NAMALWA (cell line): Measurements from ENCODE around the gene C1orf159.

Experiments used
- DNase-seq: peaks from one replicate; pipeline ENCODE4 v3.0.0-alpha.2; 2015; ENCODE audit warnings: low spot score

Gene C1orf159

GRCh38 chr1:1053022-1053421, 62.9 kb downstream of the C1orf159 start:
- no peak for DNase-seq

DNA sequence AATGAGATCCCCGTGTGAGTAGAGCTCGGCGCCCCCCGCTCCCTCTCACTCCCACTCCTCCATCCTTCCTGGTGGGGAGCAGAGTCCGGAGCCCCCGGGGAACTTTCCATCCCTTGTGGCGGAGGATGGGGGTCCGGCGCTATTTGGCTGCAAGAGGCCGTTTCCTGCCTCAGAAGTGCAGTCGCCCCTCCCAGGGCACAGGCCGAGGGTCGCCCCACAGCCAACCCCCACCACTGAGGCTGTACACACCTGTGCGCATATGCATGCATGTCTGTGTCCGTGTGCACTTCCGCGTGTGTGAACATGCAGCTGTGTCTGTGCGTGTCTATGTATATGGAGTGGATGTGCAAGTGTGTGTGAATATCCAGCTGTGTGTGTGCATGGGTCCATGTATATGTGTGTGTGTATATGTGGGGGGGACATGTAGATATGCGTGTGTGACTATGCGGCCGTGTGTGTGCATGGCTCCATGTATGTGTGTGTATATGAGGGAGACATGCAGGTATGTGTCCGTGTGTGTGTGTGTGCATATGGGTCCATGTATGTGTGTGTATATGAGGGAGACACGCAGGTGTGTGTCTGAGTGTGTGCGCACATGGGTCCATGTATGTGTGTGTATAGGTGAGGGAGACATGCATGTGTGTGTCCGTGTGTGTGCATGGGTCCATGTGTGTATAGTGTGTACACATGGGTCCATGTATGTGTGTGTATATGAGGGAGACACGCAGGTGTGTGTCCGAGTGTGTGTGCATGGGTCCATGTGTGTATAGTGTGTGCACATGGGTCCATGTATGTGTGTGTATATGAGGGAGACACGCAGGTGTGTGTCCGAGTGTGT, 63.7 kb downstream of the C1orf159 start:
- no peak for DNase-seq

- no peak for DNase-seq
Observed at GRCh38 chr1:1051127-1051810, 64.6 kb downstream of the C1orf159 start.

DNA sequence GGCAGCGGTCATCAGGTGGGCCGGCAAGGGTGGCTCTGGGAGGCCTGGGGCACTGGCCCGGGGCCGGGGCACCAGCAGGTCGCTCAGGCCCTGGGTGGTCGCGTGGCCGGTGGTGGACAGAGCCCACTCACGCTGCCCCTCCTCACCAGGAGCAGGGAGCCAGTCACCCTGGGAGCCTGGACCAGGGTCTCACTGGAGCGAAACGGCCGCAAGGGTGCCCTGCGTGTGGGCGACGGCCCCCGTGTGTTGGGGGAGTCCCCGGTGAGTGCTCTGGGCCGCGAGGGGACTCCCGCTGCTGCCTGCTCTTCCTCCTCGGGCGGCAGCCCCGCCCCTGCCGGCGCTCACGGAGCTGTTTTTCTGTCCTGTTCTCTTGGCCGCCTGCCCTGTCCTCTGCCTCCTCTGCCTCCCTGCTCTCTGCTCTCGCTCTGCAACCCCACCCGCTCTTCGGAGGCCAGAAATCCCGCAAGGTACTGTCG, 65.3 kb downstream of the C1orf159 start:
- DNase-seq, result no peak

DNA sequence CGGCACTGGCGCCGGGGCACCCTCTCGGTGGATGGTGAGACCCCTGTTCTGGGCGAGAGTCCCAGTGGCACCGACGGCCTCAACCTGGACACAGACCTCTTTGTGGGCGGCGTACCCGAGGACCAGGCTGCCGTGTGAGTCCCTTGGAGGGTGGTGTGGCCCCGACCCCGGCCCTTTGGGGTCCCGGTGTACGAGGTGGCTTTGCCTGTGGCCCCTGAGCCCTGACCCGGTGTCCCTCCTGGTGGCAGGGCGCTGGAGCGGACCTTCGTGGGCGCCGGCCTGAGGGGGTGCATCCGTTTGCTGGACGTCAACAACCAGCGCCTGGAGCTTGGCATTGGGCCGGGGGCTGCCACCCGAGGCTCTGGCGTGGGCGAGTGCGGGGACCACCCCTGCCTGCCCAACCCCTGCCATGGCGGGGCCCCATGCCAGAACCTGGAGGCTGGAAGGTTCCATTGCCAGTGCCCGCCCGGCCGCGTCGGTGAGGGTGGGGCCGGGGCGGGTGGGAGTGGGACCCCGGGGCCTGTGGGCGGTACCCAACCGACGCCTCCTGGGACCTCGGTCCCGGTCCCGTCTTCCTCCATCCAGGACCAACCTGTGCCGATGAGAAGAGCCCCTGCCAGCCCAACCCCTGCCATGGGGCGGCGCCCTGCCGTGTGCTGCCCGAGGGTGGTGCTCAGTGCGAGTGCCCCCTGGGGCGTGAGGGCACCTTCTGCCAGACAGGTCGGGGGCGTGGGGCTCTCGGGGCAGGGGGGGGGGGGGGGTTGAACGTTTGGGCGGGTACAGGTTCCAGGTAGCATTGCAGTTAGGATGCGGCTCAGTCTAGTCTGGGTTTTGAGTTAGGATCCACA, 66.3 kb downstream of the C1orf159 start:
- no peak for DNase-seq

- no peak for DNase-seq
Observed at GRCh38 chr1:1048765-1049164, 67.1 kb downstream of the C1orf159 start.

GRCh38 chr1:1047963-1048362, 67.9 kb downstream of the C1orf159 start:
- no peak for DNase-seq

DNA sequence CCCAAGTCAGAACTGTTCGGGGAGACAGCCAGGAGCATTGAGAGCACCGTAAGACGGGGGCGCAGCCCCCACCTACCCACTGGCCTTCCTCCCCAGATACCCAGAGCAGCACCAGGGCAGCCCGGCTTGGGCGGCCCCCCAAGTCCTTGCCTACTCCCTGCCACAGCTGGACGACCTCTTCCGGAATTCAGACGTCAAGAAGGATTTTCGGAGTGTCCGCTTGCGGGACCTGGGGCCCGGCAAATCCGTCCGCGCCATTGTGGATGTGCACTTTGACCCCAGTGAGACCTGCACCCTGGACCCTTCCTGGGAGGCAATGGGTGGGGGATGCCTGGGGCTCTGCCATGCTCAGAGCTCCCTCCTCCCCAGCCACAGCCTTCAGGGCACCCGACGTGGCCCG, 68.5 kb downstream of the C1orf159 start:
- no peak for DNase-seq

- DNase-seq, result no peak
Observed at GRCh38 chr1:1046767-1047166, 69.1 kb downstream of the C1orf159 start.

DNA sequence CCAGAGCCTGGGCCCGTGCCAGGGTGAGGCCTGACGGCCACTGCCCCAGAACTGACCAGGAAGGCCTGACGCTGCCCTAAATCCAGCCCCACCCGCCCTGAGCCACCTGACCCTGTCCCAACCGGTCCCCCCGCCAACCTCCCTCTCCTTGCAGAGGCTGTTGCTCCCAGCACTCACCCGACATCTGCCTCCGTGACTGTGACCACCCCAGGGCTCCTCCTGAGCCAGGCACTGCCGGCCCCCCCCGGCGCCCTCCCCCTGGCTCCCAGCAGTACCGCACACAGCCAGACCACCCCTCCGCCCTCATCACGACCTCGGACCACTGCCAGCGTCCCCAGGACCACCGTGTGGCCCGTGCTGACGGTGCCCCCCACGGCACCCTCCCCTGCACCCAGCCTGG, 69.6 kb downstream of the C1orf159 start:
- DNase-seq, result no peak

DNA sequence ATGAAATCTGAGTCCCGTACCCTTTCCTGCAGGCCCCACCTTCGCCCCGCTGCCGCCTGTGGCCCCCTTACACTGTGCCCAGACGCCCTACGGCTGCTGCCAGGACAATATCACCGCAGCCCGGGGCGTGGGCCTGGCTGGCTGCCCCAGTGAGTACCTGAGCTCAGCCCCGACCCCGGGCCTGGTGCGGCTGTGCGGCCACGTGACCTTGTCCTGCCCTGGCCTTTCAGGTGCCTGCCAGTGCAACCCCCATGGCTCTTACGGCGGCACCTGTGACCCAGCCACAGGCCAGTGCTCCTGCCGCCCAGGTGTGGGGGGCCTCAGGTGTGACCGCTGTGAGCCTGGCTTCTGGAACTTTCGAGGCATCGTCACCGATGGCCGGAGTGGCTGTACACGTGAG, 70.8 kb downstream of the C1orf159 start:
- DNase-seq, result no peak

GRCh38 chr1:1044455-1045078, 71.3 kb downstream of the C1orf159 start:
- no peak for DNase-seq

- DNase-seq, result no peak
Observed at GRCh38 chr1:1043921-1044320, 72.0 kb downstream of the C1orf159 start.

DNA sequence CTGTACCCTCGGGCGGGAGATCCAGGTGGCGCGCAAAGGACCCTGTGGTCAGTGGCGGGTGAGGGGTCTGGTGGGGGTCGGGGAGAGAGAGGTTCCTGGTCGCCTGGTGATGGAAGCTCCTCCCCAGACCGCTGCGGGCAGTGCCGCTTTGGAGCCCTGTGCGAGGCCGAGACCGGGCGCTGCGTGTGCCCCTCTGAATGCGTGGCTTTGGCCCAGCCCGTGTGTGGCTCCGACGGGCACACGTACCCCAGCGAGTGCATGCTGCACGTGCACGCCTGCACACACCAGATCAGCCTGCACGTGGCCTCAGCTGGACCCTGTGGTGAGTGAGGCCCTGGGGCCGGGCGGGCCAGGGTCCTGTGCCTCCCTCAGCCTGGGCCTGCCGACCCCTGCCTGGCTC, 72.5 kb downstream of the C1orf159 start:
- no peak for DNase-seq

DNA sequence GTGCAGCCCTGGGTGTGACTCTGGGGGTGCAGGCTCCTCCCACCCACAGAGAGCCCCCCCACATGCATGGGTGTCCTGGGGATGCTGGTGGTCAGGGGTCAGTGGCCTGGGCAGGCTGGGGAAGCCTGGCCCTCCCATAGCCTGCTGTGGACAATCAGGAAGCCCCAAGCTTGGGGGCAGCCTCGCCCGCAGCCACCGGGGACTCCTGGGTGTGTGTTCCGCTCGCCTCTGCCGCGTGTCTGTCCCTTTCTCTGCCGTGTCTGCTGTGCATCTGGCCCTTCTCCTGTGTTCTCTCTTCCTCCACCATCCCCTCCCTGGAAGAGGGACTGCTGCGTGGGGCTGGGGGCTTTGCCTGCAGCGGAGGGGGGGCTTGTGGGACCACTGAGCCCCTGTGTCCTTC, 73.1 kb downstream of the C1orf159 start:
- DNase-seq, result no peak

DNA sequence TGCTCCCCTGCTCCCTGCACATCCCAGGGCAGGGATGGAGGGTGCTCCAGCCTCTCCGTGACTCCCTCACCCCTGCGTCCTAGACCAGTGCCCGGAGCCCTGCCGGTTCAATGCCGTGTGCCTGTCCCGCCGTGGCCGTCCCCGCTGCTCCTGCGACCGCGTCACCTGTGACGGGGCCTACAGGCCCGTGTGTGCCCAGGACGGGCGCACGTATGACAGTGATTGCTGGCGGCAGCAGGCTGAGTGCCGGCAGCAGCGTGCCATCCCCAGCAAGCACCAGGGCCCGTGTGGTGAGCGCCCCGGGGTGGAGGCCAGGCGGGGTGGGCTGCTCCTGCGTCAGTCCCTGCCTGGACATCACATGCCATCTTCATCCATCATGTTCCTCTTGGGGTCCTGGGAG, 74.0 kb downstream of the C1orf159 start:
- DNase-seq, result no peak

- no peak for DNase-seq
Observed at GRCh38 chr1:1041092-1041523, 74.8 kb downstream of the C1orf159 start.

GRCh38 chr1:1040004-1040991, 75.6 kb downstream of the C1orf159 start:
- peak; percentile 92 for DNase-seq

- DNase-seq, result no peak
Observed at GRCh38 chr1:1039145-1039910, 76.6 kb downstream of the C1orf159 start.

DNA sequence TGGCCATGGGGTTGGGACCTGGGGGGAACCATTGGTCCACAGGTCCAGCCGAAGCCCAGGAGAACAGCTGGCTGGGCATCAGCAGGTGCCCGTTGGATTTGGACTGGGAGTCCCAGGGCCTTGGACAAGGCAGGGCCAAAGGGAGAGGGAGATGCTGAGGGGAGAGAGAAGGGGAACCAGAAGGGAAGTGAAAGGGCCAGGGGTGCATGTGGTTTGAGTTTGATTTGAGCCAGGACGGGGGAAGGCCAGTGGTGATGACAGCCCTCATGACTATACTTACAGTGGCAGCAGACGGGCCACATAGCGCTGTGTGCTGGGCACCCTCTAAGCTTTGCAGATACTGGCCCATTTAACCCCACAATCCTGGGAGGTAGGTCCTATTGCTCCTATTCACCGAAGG, 77.2 kb downstream of the C1orf159 start:
- DNase-seq, result no peak
